ENCODE data around the gene GABRB3. TPM values are rescaled to one million over a fixed set of nuclear protein-coding genes. Genes with fewer than 3 reads are reported as not detected.
A peak's percentile ranks its signal among the peaks of the same experiment; 100 is the strongest.

Gene GABRB3
- total RNA-seq, 4 donors from 2014 or later: 15.0 to 46.7 (median 20.6) TPM

GRCh38 chr15:26804063-26804804, 31.4 kb upstream of the GABRB3 start:
- Histone ChIP-seq H3K9me3 (no peaks in the 10 kb centered on the region), H3K27ac (no peak overlapping the region), H3K4me1 (peaks cover 27 to 36% of the 10 kb centered on the region in 2 donors), H3K27me3 (no peaks in the 10 kb centered on the region), H3K36me3 (no peaks in the 10 kb centered on the region), H3K4me3 (replicated peaks in 1 of 3) (no peak overlapping the region)
- intact Hi-C loops (cut with DNase I): no loop called here
- 75% methylated on average over 10 to 11 of the region's 11 CpGs for WGBS, 2 donors
- no peak for TF ChIP-seq CTCF (IDR thresholded peaks at IDR 0.05)
- TF ChIP-seq POLR2A (IDR thresholded peaks at IDR 0.05): no peak
- DNase-seq: no peak

GRCh38 chr15:26790118-26790517, 17.3 kb upstream of the GABRB3 start:
- Histone ChIP-seq H3K36me3 (no peaks in the 10 kb centered on the region), H3K27ac (no peak overlapping the region), H3K4me1 (no peaks in the 10 kb centered on the region), H3K9me3 (no peaks in the 10 kb centered on the region), H3K4me3 (replicated peaks in 1 of 3) (no peak overlapping the region), H3K27me3 (no peaks in the 10 kb centered on the region)
- TF ChIP-seq CTCF (IDR thresholded peaks at IDR 0.05) (no peak), POLR2A (IDR thresholded peaks at IDR 0.05) (no peak)
- no peak for DNase-seq
- intact Hi-C loops (cut with DNase I): no loop called here
- 88 to 92% methylated on average over 8 of the region's 8 CpGs for WGBS, 2 donors

GRCh38 chr15:26781816-26782215, 8.9 kb upstream of the GABRB3 start:
- H3K36me3 ChIP-seq: no peaks in the 10 kb centered on the region
- no peak overlapping the region for H3K27ac ChIP-seq
- 77 to 78% methylated on average over 16 to 18 of the region's 24 CpGs for WGBS, 2 donors
- H3K9me3 ChIP-seq: no peaks in the 10 kb centered on the region
- TF ChIP-seq CTCF (IDR thresholded peaks at IDR 0.05) (no peak), POLR2A (IDR thresholded peaks at IDR 0.05) (no peak)
- no peaks in the 10 kb centered on the region for H3K27me3 ChIP-seq
- H3K4me3 ChIP-seq (replicated peaks in 1 of 3): no peak overlapping the region
- intact Hi-C loops (cut with DNase I): no loop called here
- no peaks in the 10 kb centered on the region for H3K4me1 ChIP-seq
- DNase-seq: no peak

- TF ChIP-seq CTCF (IDR thresholded peaks at IDR 0.05): no peak
- no peak for TF ChIP-seq POLR2A (IDR thresholded peaks at IDR 0.05)
- Histone ChIP-seq H3K27me3 (no peaks in the 10 kb centered on the region), H3K36me3 (no peaks in the 10 kb centered on the region), H3K4me3 (replicated peaks in 1 of 3) (peak overlapping the region in 1 of 3 donors; percentile 49), H3K9me3 (no peaks in the 10 kb centered on the region), H3K27ac (no peak overlapping the region), H3K4me1 (peaks cover 0 to 9% of the 10 kb centered on the region in 2 donors)
- peak; percentile 28 to 32 for DNase-seq
- intact Hi-C loops (cut with DNase I): no loop called here
- 12 to 13% methylated on average over 7 to 8 of the region's 8 CpGs for WGBS, 2 donors
Observed at GRCh38 chr15:26773917-26774316, 1.1 kb upstream of the GABRB3 start.

GRCh38 chr15:26773067-26773877, 406 bp upstream of the GABRB3 start:
- H3K4me1 ChIP-seq: peaks cover 0 to 9% of the 10 kb centered on the region in 2 donors
- H3K9me3 ChIP-seq: no peaks in the 10 kb centered on the region
- no peaks in the 10 kb centered on the region for H3K27me3 ChIP-seq
- H3K36me3 ChIP-seq: no peaks in the 10 kb centered on the region
- DNase-seq: peak; percentile 85 to 87
- 0 to 2% methylated on average over 11 to 14 of the region's 102 CpGs for WGBS, 2 donors
- intact Hi-C loops (cut with DNase I): no loop called here
- TF ChIP-seq CTCF (IDR thresholded peaks at IDR 0.05) (no peak), POLR2A (IDR thresholded peaks at IDR 0.05) (peak in 1 of 2 donors; percentile 39)
- no peak overlapping the region for H3K27ac ChIP-seq
- H3K4me3 ChIP-seq (replicated peaks in 1 of 3): peak overlapping the region in 2 of 3 donors; percentile 30 to 49

All from thyroid gland (tissue), 4 donors.